Caki2 (cell line): ENCODE data around the gene USP48. TPM values are rescaled to one million over a fixed set of nuclear protein-coding genes. Genes with fewer than 3 reads are reported as not detected.
"Not testable (repeated sequence)": the region's sequence is repeated elsewhere in the genome, so short reads cannot be mapped to it uniquely, and the experiment has no call there.

Experiments used
- DNase-seq: peaks from one replicate; pipeline ENCODE4 v3.0.0-alpha.2; 2015; ENCODE audit warnings: low read depth
- in situ Hi-C: cut with HindIII; loops from 2 replicates; pipeline ENCODE4 v1.10.0; 2016; ENCODE audit warnings: low sequenced_read_pairs, low pct_unique_long_range_greater_than_20kb, mixed read lengths
- total RNA-seq: library from RNA; depleted of rRNA; stranded (reverse); fragments of >200 nt; shearing (Covaris generic); gene quantifications from 2 replicates; pipeline ENCODE4 v1.2.3, GENCODE V29; 2014; ENCODE audit warnings: low replicate concordance

The USP48 gene
- total RNA-seq, 1 experiment from 2014 or later, result 19.3 TPM

DNA sequence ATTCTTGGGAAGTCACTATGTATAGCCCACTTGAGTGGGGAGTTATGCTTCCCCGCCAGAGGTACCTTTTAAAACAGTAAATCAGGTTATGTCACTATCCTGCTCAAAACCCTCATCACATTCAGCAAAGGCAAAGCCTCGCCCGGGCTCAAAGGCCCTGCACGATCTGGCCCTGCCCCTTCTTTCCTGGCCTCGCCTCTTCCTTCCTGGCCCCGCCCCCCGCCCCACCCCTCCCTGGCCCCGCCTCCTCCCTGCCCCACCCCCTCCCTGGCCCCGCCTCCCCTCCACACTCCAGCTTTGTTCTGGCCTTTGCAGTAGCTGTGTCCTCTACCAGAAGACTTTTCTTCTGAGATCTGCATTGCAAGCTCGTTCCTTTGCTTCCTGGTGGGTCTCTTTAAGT lies 35.7 kb upstream of the USP48 start:
- in situ Hi-C loops, result no loop called here
- peak; percentile 32 for DNase-seq

DNA sequence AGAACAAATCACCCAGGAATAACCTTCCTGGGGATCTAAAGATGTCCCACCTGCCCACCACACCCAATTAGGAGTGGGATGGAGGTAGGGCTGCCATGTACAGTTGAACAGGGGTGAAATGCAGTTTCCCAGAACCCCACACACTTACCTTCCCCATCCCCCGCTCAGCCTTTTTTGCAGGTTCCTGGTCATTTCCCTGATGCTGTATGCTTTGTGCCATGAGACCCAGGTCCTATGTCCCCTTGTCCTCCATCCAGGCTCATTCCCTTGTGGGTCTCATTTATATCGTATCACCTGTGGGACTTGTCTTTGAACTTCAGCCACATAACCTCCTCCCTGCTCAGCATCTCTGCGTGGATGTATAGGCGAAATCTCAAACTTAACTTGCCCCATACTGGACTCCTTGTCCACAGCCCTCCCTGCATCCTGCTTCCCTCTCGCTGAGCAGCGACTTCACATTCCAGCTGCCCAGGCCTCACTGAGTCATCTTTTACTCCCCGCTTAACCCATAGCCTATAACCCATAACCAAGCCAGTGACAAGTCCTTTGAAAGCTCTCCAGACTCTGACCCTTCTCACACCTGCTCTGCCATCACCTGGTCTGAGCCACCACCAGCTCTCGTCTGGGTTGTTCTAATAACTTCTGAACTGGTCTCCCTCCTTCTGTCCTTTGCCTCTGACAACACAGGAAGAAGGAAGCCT lies 33.8 kb upstream of the USP48 start:
- DNase-seq, result peak; percentile 63
- in situ Hi-C loops, result no loop called here

DNA sequence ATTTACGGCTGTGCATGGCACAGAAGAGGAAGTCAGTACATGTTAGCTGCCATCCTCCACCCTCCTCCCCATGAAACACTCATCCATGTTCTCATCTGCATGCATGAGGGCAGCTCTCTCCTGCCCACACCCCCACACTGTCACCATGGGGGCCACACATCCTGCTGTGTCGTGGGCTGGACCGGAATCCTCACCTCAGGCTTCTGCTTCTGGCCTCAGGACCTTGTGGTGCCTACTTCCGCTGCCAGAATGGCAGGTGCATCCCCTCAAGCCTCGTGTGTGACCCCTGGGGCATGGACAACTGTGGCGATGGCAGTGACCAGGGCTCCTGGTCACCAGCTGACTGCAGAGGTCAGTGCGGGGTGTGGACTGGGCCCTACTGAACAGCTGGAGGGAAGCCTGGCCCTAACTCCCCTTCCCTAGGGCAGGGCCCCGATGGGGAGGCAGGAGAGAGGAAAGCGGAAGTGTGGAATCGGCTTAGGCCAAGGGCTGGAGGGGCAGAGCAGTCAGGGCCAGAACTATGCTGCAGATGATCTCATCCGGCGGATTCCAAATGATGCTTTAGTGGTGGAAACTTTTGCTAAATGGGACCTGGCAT lies 32.9 kb upstream of the USP48 start:
- in situ Hi-C loops, result no loop called here
- no peak for DNase-seq

DNA sequence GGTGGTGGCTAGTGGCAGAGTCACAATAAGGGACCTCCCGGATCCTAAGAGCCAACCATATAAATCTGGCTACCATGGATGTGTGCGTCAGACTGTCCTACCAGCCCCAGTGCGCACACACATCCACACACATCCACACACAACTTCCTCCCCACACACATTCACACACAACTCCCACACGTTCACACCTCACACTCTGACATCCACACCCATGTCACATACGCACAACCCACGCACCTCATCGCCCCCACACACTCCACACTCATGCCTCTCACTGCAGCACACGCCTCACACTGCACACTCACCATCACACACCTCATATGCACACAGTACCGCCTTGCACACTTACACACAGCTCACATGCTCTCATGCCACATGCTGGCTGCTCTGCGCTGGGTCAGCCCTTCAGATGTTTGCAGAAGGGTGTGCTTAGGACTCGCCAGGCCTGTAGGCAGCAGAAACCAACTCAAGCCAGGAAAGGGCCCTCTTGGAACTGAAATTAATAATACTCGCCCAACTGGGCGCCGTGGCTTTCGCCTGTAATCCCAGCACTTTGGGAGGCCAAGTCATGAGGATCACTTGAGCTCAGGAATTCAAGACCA lies 32.1 kb upstream of the USP48 start:
- no peak for DNase-seq
- in situ Hi-C loops, result no loop called here

DNA sequence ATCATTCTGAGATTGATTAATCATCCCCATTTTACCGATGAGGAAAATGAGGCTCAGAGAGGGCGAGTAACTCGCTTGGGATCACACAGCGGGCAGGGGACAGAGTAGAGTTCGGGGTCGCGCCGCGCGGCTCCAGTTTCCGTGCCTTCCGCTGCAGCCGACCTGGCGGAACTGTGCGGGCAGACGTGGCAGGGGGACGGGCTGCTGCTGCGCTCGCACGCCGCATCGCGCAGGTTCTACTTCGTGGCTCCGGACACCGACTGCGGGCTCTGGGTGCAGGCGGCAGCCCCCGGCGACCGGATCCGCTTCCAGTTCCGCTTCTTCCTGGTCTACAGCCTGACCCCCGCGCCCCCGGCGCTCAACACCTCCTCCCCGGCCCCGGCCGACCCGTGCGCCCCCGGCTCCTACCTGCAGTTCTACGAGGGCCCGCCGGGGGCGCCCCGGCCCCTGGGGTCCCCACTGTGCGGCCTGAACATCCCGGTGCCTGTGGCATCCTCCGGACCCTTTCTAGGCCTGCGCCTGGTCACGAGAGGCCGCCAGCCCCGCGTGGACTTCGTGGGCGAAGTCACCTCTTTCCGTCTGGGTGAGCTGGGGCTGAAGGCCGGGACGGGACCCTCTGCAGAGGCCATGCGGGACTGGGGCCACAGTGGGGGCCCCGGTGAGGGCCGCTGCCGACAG lies 31.4 kb upstream of the USP48 start:
- DNase-seq, result no peak
- in situ Hi-C loops, result no loop called here

DNA sequence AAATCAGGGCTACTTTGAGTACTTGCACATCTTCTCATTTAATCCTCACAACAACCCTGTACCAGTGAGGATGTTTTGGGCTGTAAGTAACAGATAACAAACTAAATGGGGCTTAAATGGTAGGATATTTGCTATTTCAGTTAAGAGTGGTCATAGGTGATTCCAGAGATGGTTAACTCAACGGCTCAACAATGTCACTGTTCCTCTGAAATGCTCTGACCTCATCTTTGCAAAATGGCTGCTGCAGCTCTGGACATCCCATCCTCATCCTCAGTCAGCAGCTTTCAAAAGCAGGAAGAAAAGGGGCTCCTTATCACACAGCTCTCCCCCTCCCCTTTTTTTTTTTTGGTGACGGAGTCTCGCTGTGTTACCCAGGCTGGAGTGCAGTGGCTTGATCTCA lies 30.6 kb upstream of the USP48 start:
- in situ Hi-C loops, result no loop called here
- DNase-seq, result no peak

DNA sequence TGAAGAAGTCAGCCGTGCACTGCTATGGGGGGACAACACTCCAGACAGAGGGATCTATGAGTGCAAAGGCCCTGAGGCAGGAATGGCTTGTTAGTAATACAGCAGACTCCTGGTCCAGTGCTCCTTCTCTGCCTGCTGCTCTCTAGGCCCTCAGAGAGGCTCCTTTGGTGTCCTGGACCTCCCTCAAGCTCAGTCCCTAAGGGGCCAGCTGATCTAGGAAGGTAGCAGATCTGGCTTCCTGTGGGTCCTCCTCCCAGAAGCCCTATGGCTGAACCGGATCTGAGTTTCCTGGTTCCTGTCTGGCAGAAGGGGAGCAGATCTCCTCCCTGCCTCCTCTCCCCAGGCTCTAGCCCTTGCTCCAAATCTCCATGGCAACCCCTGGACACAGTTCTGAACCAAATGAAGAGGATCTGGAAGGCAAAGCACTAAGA lies 28.9 kb upstream of the USP48 start, which contains the start of gene LDLRAD2:
LDLRAD2 (plus strand) TSS at position 391 of the 431 bp plus-strand sequence. CDS start 187 bp downstream, outside the sequence.
- in situ Hi-C loops, result no loop called here
- no peak for DNase-seq

DNA sequence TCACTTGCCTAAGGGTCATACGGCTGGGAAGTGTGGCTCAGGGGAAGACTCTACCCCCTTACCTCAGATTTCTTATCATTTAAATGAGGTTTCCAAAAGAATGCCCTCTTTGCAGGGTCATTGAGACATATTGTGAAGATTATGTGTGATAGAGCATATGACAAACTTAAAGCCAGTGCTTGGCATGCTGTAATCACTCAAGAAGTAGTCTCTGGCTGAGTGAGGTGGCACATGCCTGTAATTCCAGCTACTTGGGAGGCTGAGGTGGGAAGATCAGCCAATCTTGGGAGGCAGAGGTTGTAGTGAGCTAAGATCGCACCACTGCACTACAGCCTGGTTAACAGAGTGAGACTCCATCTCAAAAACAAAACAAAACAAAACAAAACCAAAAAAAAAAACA lies 21.6 kb upstream of the USP48 start:
- no peak for DNase-seq
- in situ Hi-C loops, result no loop called here

DNA sequence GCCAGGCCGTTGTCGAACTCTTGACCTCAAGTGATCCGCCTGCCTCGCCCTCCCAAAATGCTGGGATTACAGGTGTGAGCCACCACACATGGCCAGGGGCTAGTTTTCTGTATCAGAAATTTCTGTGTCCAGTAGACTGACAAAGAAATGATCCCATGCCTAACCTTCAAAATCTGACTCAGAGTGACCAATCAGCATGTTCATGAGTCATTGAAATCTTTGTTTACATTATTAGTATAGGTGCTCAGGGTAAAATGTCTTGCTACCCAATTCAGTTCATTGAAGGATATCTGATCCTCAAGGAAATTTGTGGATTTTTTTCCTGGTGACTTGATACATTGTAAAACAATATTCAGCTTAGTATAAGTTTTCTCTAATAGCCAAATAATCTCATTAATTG lies 18.2 kb upstream of the USP48 start:
- DNase-seq, result peak; percentile 45
- in situ Hi-C loops, result no loop called here

DNA sequence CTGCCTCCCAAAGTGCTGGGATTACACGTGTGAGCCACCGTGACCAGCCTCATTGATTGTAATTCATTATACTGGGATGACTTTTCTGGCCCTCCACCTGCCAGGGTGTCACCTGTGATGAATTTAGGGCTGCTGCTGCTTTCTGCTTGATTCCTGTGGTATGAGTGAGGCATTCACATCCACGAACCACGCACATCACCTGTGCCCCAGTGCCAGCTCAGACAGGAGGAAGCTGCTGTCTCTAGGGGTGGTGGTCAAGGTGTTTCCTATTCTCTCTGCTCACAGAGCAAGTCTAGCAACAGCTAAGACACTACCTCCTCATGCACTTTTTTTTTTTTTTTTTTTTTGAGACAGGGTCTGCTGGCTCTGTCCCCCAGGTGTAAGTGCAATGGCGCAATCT lies 16.8 kb upstream of the USP48 start:
- in situ Hi-C loops, result no loop called here
- no peak for DNase-seq

DNA sequence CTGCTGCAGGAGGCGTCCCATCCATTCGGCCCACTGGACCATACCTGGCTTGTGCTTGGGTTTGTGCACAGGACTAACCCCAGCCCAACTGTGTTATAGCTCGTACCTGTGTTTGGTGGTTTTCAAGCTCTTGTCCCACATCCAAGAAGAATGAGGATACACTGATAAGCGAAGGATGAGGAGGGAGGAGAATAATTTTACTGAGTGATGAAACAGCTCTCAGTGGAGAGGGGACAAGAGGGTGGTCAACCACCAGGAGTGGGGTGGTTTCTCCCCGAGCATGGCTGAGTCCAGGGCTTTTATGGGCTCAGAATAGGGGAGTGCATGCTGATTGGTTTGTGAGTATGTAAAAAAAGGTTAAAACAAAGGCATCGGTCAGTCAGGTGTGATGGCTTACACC lies 12.1 kb upstream of the USP48 start:
- DNase-seq, result no peak
- in situ Hi-C loops, result no loop called here

DNA sequence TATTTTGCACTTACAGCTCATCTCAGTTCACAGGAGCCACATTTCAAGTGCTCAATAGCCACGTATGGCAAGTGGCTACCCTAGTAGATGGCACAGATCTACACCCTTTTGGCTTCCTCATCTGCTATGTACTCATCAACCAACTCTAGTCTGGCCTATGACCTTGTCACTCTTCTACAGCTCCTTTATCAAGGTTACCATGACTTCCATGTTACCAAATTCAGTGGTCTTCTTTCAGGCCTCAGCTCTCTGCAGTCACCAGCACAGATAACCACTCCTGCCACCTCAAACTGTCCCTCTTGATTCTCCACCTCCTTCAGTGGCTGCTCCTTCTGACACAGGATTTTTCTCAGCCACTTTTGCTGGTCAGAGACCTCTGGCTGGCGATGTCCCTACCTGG lies 11.7 kb upstream of the USP48 start:
- in situ Hi-C loops, result no loop called here
- no peak for DNase-seq

DNA sequence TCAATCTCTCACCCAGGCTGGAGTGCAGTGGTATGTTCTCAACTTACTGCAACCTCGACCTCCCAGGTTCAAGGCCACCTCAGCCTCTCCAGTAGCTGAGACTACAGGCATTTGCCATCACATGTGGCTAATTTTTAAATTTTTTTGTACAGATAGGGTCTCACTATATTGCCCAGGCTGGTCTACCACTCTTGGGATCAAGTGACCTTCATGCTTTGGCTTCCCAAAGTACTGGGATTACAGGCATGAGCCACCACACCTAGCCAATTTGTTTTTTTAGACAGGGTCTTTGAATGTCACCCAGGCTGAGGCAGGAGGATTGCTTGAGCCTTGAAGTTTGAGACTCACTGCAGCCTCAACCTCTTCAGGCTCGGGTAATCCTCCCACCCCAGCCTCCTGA lies 10.2 kb upstream of the USP48 start:
- in situ Hi-C loops, result no loop called here
- DNase-seq, result no peak

DNA sequence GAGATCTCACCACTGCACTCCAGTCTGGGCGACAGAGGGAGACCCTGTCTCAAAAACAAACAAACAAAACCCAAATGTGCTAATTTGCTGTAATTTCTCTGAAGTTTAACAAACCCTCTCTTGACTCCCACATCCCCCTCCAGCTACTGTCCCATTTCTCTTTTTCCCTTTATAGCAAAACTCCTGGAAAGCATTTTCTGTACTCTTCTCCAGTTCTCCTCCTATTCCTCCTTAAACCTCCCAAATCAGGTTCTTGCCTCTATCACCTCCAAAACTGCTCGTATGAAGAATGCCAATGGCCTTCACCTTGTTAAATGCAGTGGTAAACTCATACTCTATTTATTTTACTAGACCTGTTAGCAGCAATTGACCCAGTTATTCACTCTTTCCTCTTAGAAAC lies 3.7 kb upstream of the USP48 start:
- DNase-seq, result no peak
- in situ Hi-C loops, result no loop called here

DNA sequence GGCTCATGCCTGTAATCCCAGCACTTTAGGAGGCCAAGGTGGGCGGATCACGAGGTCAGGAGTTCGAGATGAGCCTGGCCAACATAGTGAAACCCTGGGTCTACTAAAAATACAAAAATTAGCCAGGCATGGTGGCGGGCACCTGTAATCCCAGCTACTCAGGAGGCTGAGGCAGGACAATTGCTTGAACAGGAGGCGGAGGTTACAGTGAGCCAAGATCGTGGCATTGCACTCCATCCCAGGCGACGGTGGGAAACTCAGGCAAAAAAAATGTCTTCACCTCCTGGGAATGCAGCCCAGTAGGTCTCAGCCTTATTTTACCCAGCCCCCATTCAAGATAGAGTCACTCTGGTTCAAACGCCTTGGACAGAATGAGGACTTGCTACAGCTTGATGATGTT lies 2.8 kb upstream of the USP48 start:
- in situ Hi-C loops, DNase-seq: not testable (repeated sequence)

DNA sequence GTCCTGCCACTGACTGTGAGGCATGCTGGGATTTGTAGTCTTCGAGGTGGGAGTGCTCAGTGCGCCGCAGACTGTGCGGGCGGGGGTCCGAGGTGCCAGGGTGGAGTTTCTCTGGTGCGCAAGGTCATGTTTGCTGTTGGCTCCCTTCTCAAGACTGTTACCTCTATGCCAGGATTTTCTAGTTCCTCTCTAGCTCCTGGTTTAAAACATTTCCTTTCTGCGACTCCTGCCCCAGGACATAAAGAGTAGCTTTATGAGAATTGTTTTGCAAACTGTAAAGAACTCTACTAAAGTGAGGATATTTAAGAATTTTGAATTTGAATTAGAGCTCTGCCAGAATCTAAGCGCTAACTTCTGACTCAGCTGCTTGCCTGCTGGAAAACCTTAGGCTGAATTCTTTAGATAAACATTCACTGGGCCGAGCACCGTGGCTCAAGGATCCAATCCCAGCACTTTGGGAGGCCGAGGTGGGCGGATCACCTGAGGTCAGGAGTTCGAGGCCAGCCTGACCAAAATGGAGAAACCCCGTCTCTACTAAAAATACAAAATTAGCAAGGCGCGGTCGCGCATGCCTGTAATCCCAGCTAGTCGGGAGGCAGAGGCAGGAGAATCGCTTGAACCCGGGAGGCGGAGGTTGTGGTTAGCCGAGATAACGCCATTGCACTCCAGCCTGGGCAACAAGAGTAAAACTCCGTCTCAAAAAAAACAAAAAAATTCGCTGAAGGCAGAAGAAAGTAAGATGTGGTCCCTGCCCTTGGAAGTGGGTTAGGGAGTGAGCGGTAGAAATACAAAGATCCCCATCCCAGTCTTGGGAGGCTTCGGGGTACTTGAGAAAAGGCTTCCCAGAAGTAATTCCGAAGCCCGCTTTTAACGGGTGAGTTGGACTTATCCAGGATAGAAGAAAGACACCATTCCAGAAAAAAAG lies 992 bp upstream of the USP48 start:
- peak; percentile 97 for DNase-seq
- in situ Hi-C loops, result no loop called here

DNA sequence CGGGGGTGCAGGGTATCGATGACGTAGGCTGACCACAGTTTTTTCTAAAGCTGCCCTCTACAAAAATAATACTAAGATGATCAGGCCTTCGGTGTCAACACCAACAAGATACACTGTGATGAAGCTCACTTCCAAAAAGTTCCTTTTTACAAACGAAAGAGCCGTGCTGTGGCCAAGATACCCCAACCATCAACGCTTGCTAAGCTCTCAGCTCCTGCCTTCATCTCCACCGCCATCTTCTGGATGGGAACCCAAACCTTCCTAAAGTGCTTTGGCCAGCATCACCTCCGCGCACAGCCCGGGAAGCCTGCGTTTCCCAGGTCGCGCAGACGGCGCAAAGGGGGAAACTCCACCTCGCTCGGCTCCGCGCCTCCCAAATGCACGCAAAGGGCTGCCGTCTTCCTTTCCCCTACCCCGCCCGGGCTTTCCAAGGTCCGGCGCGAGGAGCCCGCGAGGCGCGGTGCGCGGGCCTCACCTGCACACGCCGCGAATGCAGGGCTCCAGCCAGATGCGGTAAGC lies 541 bp downstream of the USP48 start:
- DNase-seq, result peak; percentile 69

DNA sequence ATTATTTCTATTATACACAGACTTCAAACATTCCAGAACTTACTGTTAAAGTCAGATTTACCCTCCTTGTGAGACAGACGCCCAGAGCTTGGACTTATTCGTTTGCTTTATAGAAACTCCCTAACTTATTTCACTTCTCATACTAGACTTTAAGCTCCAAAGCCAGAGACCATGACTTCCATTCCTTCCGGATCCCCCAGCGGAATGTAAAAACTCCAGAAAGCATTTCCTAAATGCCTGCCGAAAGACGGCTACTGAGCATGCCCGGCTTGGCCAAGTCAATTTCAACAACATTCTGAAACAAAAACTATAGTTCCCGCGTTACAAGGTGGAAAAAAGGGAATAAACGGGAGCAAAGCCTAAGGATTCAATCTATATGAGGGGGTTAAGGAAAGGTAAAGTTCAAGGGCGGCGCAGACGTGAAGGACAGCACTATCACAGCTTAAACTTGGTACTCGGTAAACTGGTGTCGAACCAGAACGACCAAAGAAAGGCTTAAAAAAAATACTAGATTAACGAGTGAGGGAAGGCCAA lies 1.1 kb downstream of the USP48 start:
- DNase-seq, result peak; percentile 46

More for the DNA sequence above, 541 bp downstream of the USP48 start:
- in situ Hi-C loops, result no loop called here

More for the DNA sequence above, 1.1 kb downstream of the USP48 start:
- in situ Hi-C loops, result no loop called here
